ENCODE results near the gene KIF21B.
"Not testable (repeated sequence)": the region's sequence is repeated elsewhere in the genome, so short reads cannot be mapped to it uniquely, and the experiment has no call there.

The KIF21B gene

DNA sequence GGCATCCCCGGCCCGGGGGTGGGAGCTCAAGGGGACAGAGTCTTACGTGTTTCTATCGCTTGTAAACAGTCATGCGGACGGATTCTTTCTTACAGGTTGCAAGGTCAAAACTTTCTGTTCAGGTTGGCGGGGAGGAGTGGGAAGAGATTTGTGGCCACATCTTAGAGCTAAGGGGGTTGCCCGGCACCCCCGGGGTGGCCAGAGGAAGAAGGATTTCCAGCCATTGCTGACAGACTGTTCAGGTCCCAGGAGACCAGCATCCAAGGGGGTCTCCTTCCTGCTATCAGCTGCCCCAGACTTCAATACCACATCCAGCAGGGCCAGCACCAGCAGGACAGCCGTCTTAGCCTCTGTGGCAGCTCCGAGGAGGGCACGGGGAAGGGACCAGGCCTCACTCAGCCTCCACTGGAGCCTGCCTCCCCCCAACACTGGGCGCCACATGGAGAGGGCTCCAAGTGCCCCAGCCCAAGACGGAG, 52.0 kb downstream of the KIF21B start:
- Mint-ChIP-seq H3K27ac (no peak overlapping the region), H3K27me3 (ENCODE audit: low read depth) (no peaks in the 10 kb centered on the region), H3K36me3 (ENCODE audit: low read depth) (peaks cover 44% of the 10 kb centered on the region), H3K4me1 (ENCODE audit: low read depth) (no peaks in the 10 kb centered on the region), H3K9me3 (no peaks in the 10 kb centered on the region), H3K4me3 (no peak overlapping the region)
- no peak for DNase-seq (ENCODE audit: low spot score)

GRCh38 chr1:200970771-200971427, 52.6 kb downstream of the KIF21B start:
- Mint-ChIP-seq H3K4me1 (ENCODE audit: low read depth) (no peaks in the 10 kb centered on the region), H3K4me3 (no peak overlapping the region), H3K36me3 (ENCODE audit: low read depth) (peaks cover 40% of the 10 kb centered on the region), H3K27ac (no peak overlapping the region), H3K9me3 (no peaks in the 10 kb centered on the region), H3K27me3 (ENCODE audit: low read depth) (no peaks in the 10 kb centered on the region)
- no peak for DNase-seq (ENCODE audit: low spot score)

- DNase-seq (ENCODE audit: low spot score), result no peak
- H3K27ac Mint-ChIP-seq, result no peak overlapping the region
- H3K9me3 Mint-ChIP-seq, result no peaks in the 10 kb centered on the region
- H3K4me3 Mint-ChIP-seq, result no peak overlapping the region
- no peaks in the 10 kb centered on the region for H3K27me3 Mint-ChIP-seq (ENCODE audit: low read depth)
- H3K36me3 Mint-ChIP-seq (ENCODE audit: low read depth), result peaks cover 38% of the 10 kb centered on the region
- no peaks in the 10 kb centered on the region for H3K4me1 Mint-ChIP-seq (ENCODE audit: low read depth)
These were observed 53.6 kb downstream of the KIF21B start for GRCh38 chr1:200969726-200970561.

DNA sequence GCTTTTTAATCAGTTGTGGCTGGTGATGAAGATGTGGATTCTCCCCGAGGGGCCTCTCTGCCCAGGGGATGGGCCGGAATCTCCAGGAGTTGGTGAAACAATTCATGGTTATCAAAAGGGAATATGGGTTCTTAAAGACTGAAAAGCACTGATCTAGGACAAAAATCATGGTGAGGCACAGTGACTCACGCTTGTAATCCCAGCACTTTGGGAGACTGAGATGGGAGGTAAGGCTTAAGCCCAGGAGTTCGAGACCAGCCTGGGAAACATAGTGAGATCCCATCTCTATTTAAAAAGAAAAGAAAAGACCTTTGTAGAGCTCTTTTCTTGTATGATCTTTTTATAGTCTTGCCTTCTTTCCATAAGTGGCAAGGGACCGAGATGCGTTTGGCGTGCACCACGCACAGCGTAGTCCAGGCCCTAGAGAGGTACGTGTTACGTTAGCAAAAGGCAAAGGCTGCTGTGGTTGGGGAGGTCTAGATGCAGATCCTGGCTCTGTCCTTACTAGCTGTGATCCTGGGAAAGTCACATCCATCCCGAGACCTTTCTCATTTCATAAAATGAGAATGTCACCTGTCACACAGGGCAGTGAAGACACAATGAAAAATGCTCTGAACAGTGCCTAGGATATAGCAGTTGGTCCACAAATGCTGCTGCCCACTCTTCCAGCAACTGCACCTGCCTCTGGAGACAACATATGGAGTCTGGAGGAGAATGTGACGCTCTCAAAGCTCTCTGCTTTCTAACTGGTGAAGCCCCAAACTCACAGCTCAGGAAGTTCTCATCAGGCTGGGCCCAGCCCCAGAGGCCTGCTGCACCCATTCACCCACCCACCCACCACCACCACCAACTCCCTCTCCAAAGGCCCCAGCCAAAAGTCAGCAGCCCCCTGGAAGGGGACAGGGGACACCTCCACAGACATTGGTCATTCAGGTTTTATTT, 54.8 kb downstream of the KIF21B start:
- no peak for DNase-seq (ENCODE audit: low spot score)
- Mint-ChIP-seq H3K4me3 (no peak overlapping the region), H3K9me3 (no peaks in the 10 kb centered on the region), H3K27ac (no peak overlapping the region), H3K27me3 (ENCODE audit: low read depth) (no peaks in the 10 kb centered on the region), H3K36me3 (ENCODE audit: low read depth) (peaks cover 29% of the 10 kb centered on the region), H3K4me1 (ENCODE audit: low read depth) (no peaks in the 10 kb centered on the region)

DNA sequence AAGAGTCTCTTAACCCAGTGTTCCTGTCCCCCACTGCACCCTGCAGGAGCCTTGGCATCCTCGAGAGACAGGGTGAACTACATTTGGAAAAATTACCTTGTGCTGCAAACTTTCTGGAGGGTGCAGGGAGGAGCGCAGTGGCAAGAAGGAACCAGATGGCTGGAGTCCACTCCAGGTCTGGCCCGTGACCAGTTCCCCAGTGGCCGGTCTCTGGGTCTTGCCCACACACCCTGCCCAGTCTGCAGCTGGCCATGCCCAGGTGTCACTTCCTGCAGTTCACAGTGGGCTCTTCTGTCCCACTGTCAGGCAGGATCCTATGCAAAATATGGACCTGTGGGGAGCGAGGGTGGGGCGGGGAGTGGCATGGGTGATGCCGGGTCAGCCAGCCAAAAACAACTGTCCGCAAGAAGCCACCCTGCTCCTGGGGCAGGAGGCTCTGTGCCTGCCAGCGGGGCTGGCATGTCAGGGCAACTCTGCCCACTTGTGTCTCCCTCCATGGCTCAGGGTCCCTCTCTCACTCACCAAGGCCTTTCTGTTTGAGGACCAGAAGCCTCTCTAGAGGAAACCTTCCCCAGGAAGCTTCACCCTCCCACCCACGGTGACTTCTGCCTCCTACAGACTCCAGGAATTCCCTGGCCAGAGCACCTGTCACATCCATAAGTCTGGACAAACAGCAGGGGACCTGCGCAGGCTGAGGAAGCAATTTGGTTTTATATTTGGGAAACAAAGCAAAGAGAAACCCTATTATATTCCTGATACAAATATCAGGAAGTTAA, 55.6 kb downstream of the KIF21B start:
- Mint-ChIP-seq H3K36me3 (ENCODE audit: low read depth) (peaks cover 25% of the 10 kb centered on the region), H3K9me3 (no peaks in the 10 kb centered on the region), H3K27me3 (ENCODE audit: low read depth) (peaks cover 4% of the 10 kb centered on the region), H3K4me3 (no peak overlapping the region), H3K4me1 (ENCODE audit: low read depth) (no peaks in the 10 kb centered on the region), H3K27ac (no peak overlapping the region)
- no peak for DNase-seq (ENCODE audit: low spot score)

DNA sequence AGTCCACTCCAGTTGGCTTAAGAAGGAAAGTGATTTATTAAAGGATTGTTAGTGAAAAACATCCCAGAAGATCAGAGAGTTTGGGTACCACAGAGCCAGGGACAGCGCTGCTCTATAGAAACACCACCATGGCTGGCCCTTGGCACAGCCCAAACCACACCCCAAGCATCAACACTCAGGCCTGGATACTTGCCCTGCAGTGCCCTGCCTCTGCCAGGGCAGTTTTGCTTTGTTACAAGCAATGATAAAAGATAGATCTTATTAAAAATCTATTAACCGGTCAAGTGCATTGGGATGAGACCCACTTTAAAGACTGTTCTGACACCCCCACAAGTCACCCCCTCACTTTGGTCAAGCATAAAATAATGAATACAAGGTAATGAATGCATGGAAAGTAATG, 56.6 kb downstream of the KIF21B start:
- H3K27me3 Mint-ChIP-seq (ENCODE audit: low read depth), result peaks cover 6% of the 10 kb centered on the region
- no peaks in the 10 kb centered on the region for H3K4me1 Mint-ChIP-seq (ENCODE audit: low read depth)
- H3K4me3 Mint-ChIP-seq, result no peak overlapping the region
- no peaks in the 10 kb centered on the region for H3K9me3 Mint-ChIP-seq
- H3K36me3 Mint-ChIP-seq (ENCODE audit: low read depth), result peaks cover 23% of the 10 kb centered on the region
- H3K27ac Mint-ChIP-seq, result no peak overlapping the region
- DNase-seq (ENCODE audit: low spot score), result no peak

DNA sequence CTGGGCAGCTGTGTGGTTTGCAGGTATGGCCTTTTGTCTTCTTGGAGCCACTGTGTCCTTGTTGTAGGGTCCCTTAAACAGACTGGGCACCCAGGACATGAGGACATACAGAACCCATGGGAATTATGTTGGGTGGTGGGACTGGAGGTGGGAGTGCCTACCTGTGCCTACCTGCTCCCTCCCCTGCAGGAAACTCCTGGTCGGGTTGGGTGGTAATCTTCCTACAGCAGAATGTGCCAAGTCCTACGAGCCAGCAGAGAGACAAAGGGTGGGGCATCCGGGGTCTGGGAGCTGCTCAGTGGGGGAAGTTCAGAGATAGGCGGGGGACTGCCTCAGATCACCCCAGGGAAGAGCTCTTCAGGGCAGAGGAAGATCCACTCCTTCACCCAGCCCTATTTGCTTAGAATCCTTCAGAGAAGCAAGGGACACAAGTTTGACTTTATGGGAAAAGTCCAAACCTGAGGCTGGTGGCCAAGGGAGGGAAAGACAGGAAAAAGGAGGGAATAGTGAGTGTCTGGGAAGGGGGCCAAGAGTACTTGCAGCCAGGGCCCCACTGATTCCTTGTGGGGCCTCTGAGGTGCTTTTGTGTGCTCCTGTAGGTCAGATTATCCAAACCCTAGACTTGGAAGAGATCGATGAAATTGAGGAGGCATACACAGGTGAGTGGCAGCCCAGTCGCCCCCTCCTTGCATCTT, 58.3 kb downstream of the KIF21B start:
- H3K27ac Mint-ChIP-seq, result no peak overlapping the region
- peaks cover 6% of the 10 kb centered on the region for H3K27me3 Mint-ChIP-seq (ENCODE audit: low read depth)
- H3K36me3 Mint-ChIP-seq (ENCODE audit: low read depth), result peaks cover 12% of the 10 kb centered on the region

DNA sequence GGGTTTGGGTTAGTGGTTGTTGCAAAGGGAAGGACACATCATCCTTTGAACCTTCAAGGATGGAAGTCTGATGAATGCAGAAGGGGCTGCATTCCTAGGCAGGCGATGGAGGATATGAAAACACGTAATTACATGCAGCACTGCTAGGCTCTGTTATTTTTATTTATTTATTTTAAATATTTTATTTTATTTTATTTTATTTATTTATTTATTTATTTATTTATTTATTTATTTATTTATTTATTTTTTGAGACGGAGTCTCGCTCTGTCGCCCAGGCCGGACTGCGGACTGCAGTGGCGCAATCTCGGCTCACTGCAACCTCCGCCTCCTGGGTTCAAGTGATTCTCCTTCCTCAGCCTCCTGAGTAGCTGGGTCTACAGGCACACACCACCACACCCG, 59.6 kb downstream of the KIF21B start:
- H3K36me3 Mint-ChIP-seq (ENCODE audit: low read depth); DNase-seq (ENCODE audit: low spot score); H3K27ac Mint-ChIP-seq; H3K9me3 Mint-ChIP-seq; H3K4me3 Mint-ChIP-seq; H3K27me3 Mint-ChIP-seq (ENCODE audit: low read depth); H3K4me1 Mint-ChIP-seq (ENCODE audit: low read depth): not testable (repeated sequence)

More for the DNA sequence above, 58.3 kb downstream of the KIF21B start:
- Mint-ChIP-seq H3K9me3 (no peaks in the 10 kb centered on the region), H3K4me3 (no peak overlapping the region), H3K4me1 (ENCODE audit: low read depth) (no peaks in the 10 kb centered on the region)
- DNase-seq (ENCODE audit: low spot score), result no peak

- Mint-ChIP-seq H3K4me3 (no peak overlapping the region), H3K9me3 (no peaks in the 10 kb centered on the region), H3K36me3 (ENCODE audit: low read depth) (peaks cover 4% of the 10 kb centered on the region), H3K27ac (no peak overlapping the region), H3K27me3 (ENCODE audit: low read depth) (peaks cover 6% of the 10 kb centered on the region), H3K4me1 (ENCODE audit: low read depth) (no peaks in the 10 kb centered on the region)
- no peak for DNase-seq (ENCODE audit: low spot score)
These were observed 60.4 kb downstream of the KIF21B start for GRCh38 chr1:200963076-200963475.

DNA sequence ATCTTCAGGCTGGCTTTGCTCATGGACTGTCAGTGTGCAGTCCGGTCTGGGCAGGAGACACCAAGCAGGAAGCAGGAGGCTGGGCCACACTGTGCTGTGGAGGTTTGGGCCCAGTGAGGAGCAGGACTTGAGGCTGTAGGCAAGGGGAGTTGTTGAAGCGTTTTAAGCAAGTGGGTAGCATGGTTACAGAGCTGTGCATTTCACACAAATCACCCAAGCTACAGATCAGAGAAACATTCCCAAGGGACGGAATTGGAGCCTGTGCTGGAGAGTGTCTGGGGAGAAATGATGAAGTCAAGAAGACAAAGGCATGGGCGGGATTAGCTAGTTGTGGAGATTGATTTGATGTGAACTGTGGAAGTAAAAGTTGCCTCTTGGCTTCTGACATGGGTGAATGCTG, 60.9 kb downstream of the KIF21B start:
- H3K4me3 Mint-ChIP-seq, result no peak overlapping the region
- no peak overlapping the region for H3K27ac Mint-ChIP-seq

DNA sequence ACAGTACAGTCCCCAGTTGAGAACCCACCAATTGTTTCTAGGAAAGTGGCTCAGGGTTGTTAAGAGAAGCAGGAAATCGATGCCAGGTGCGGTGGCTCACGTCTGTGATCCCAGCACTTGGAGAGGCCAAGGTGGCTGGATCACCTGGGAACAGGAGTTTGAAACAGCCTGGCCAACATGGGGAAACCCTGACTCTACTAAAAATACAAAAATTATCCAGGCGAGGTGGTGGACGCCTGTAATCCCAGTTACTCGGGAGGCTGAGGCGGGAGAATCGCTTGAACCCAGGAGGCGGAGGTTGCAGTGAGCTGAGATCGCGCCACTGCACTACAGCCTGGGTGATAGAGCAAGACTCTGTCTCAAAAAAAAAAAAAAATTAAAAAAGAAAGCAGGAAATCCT, 61.4 kb downstream of the KIF21B start:
- H3K4me3 Mint-ChIP-seq; H3K27me3 Mint-ChIP-seq (ENCODE audit: low read depth); H3K9me3 Mint-ChIP-seq; H3K27ac Mint-ChIP-seq; H3K36me3 Mint-ChIP-seq (ENCODE audit: low read depth); H3K4me1 Mint-ChIP-seq (ENCODE audit: low read depth); DNase-seq (ENCODE audit: low spot score): not testable (repeated sequence)

More for the DNA sequence above, 60.9 kb downstream of the KIF21B start:
- Mint-ChIP-seq H3K9me3 (no peaks in the 10 kb centered on the region), H3K4me1 (ENCODE audit: low read depth) (no peaks in the 10 kb centered on the region), H3K36me3 (ENCODE audit: low read depth) (peaks cover 4% of the 10 kb centered on the region), H3K27me3 (ENCODE audit: low read depth) (peaks cover 6% of the 10 kb centered on the region)
- no peak for DNase-seq (ENCODE audit: low spot score)

DNA sequence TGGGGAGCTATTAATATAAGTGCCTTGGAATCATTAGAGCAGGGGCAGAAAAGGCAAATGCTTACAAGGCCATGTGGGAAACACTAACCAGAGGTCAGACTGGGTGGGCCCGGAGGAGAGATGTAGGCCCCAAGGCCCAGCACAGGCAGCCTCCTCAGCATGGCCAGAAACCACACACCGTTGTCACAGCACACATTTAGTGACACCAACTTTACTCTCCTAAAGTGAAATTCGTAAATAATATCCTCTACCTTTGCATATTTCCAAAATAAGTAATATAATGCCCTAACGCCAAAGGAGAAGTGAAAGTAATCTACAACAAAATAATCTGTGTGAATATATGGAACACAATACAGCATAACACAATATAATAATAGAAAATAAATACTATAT, 62.6 kb downstream of the KIF21B start:
- no peak for DNase-seq (ENCODE audit: low spot score)
- peaks cover 2% of the 10 kb centered on the region for H3K36me3 Mint-ChIP-seq (ENCODE audit: low read depth)
- H3K27me3 Mint-ChIP-seq (ENCODE audit: low read depth), result peaks cover 10% of the 10 kb centered on the region
- H3K9me3 Mint-ChIP-seq, result no peaks in the 10 kb centered on the region
- no peak overlapping the region for H3K27ac Mint-ChIP-seq
- no peaks in the 10 kb centered on the region for H3K4me1 Mint-ChIP-seq (ENCODE audit: low read depth)
- H3K4me3 Mint-ChIP-seq, result no peak overlapping the region

Data from T-helper 2 cell treated with Interferon-gamma antibody and Interleukin-4, amounts not matched to agents 5 μg/mL and 100 μg/mL, for 36 hours (primary cell).